HEK293 (cell line): ENCODE results near the gene CLEC19A.

Source experiments
- CTCF ChIA-PET: fragments of 350-600 bp; formaldehyde crosslinking; extraction: SDS; loops from one replicate; lab custom pipeline; 2021; ENCODE audit warnings: antibody characterized with exemption; lab: Yijun Ruan, JAX
- POLR2A ChIA-PET: fragments of 300-600 bp; formaldehyde crosslinking; extraction: SDS; loops from one replicate; lab custom pipeline; 2020; ENCODE audit warnings: antibody characterized with exemption, inconsistent platforms; lab: Yijun Ruan, JAX
- H3K27ac ChIP-seq: fragments of 200-500 bp; sonication (Bioruptor generic); 2 replicates; pipeline ENCODE4 v1.5.1; 2014; ENCODE audit warnings: low read depth, low read length, control low read depth, inconsistent platforms; ENCODE audit errors: extremely low read depth
- H3K36me3 ChIP-seq, 2 experiments: fragments of 200-500 bp in 1 of 2; sonication (Bioruptor generic) in 1 of 2; 1 replicate in 1 of 2; 2 replicates in 1 of 2; pipeline ENCODE4 v1.5.1; 2014 to 2017; ENCODE audit warnings: inconsistent platforms in 2 of 2, low read length in 2 of 2; ENCODE audit not compliant: control insufficient read depth in 2 of 2, insufficient read depth in 1 of 2
- H3K4me1 ChIP-seq: fragments of 200-500 bp; sonication (Bioruptor generic); 2 replicates; pipeline ENCODE4 v1.5.1; 2014; ENCODE audit warnings: mild to moderate bottlenecking, low read length, inconsistent platforms; ENCODE audit not compliant: control insufficient read depth, insufficient read depth
- H3K4me3 ChIP-seq: 2 replicates; pipeline ENCODE4 v1.5.1; 2011; ENCODE audit warnings: low read depth, mild to moderate bottlenecking, control low read depth, low read length, moderate library complexity
- H3K9me3 ChIP-seq: fragments of 200-500 bp; sonication (Bioruptor generic); 2 replicates; pipeline ENCODE4 v1.5.1; 2014; ENCODE audit warnings: low read depth, low read length, inconsistent platforms; ENCODE audit not compliant: control insufficient read depth, insufficient read depth
- GFI1B ChIP-seq: fragments of 450-650 bp; formaldehyde crosslinking; IDR thresholded peaks from 2 replicates; pipeline ENCODE4 v1.5.1; 2016; ENCODE audit warnings: missing biosample characterization, missing genetic modification characterization
- IKZF3 ChIP-seq: fragments of 450-650 bp; IDR thresholded peaks from 2 replicates; pipeline ENCODE4 v1.5.0; 2018; ENCODE audit warnings: missing biosample characterization, mild to moderate bottlenecking, missing genetic modification characterization, moderate library complexity
- RBAK ChIP-seq: fragments of 450-650 bp; formaldehyde crosslinking; IDR thresholded peaks from 2 replicates; pipeline ENCODE4 v1.5.1; 2016; ENCODE audit warnings: missing biosample characterization, missing genetic modification characterization
- REST ChIP-seq: fragments of 450-650 bp; formaldehyde crosslinking; IDR thresholded peaks from 2 replicates; pipeline ENCODE4 v1.5.1; 2016; ENCODE audit warnings: missing biosample characterization, missing genetic modification characterization
- SALL2 ChIP-seq: fragments of 450-650 bp; formaldehyde crosslinking; IDR thresholded peaks from 2 replicates; pipeline ENCODE4 v1.5.0; 2017; ENCODE audit warnings: missing biosample characterization, mild to moderate bottlenecking, missing genetic modification characterization, borderline replicate concordance
- ZBTB11 ChIP-seq: fragments of 450-650 bp; formaldehyde crosslinking; conservative IDR thresholded peaks from 2 replicates; pipeline ENCODE4 v1.5.1; 2016; ENCODE audit warnings: low read depth, missing biosample characterization, missing genetic modification characterization
- ZIC2 ChIP-seq: fragments of 450-650 bp; formaldehyde crosslinking; IDR thresholded peaks from 2 replicates; pipeline ENCODE4 v1.5.1; 2016; ENCODE audit warnings: missing biosample characterization, missing genetic modification characterization
- ZNF138 ChIP-seq: fragments of 450-650 bp; formaldehyde crosslinking; IDR thresholded peaks from 2 replicates; pipeline ENCODE4 v1.5.1; 2016; ENCODE audit warnings: missing biosample characterization, missing genetic modification characterization, borderline replicate concordance
- ZNF2 ChIP-seq: fragments of 450-650 bp; formaldehyde crosslinking; IDR thresholded peaks from 2 replicates; pipeline ENCODE4 v1.5.1; 2016; ENCODE audit warnings: missing biosample characterization, missing genetic modification characterization
- ZNF391 ChIP-seq: fragments of 450-650 bp; formaldehyde crosslinking; IDR thresholded peaks from 2 replicates; pipeline ENCODE4 v1.5.1; 2016; ENCODE audit warnings: low read depth, missing biosample characterization, missing genetic modification characterization, borderline replicate concordance
- ZNF549 ChIP-seq: fragments of 450-650 bp; IDR thresholded peaks from 2 replicates; pipeline ENCODE4 v1.5.1; 2018; ENCODE audit warnings: missing biosample characterization, missing genetic modification characterization, mild to moderate bottlenecking, inconsistent platforms, moderate library complexity
- ZNF658 ChIP-seq: fragments of 450-650 bp; formaldehyde crosslinking; IDR thresholded peaks from 2 replicates; pipeline ENCODE4; 2016; ENCODE audit warnings: missing biosample characterization, missing genetic modification characterization
- ZNF692 ChIP-seq: fragments of 450-650 bp; formaldehyde crosslinking; IDR thresholded peaks from 2 replicates; pipeline ENCODE4 v1.5.1; 2016; ENCODE audit warnings: missing biosample characterization, missing genetic modification characterization
- ZNF837 ChIP-seq: fragments of 450-650 bp; formaldehyde crosslinking; IDR thresholded peaks from 2 replicates; pipeline ENCODE4 v1.5.1; 2016; ENCODE audit warnings: missing biosample characterization, missing genetic modification characterization
- ZSCAN16 ChIP-seq: fragments of 450-650 bp; formaldehyde crosslinking; IDR thresholded peaks from 2 replicates; pipeline ENCODE4 v1.5.1; 2016; ENCODE audit warnings: missing biosample characterization, missing genetic modification characterization
- ZSCAN23 ChIP-seq: fragments of 450-650 bp; formaldehyde crosslinking; IDR thresholded peaks from 2 replicates; pipeline ENCODE4 v1.5.1; 2016; ENCODE audit warnings: missing biosample characterization, missing genetic modification characterization

The CLEC19A gene

GRCh38 chr16:19304750-19305149, 19.2 kb downstream of the CLEC19A start:
- H3K4me1 ChIP-seq = no peaks in the 10 kb centered on the region
- H3K36me3 ChIP-seq = no peaks in the 10 kb centered on the region
- TF ChIP-seq ZNF138 (tag by site-specific recombination) (no peak), ZNF391 (no peak), ZNF658 (tag by site-specific recombination) (no peak), ZBTB11 (no peak), ZNF2 (tag by site-specific recombination) (no peak), ZNF692 (tag by site-specific recombination) (no peak), SALL2 (no peak), ZSCAN23 (tag by site-specific recombination) (no peak)
- H3K27ac ChIP-seq = no peak overlapping the region
- POLR2A ChIA-PET = no interaction called here
- H3K9me3 ChIP-seq = no peaks in the 10 kb centered on the region
- no peak overlapping the region for H3K4me3 ChIP-seq
- CTCF ChIA-PET = interaction anchor here (0.7 kb wide), 1 partner anchor 128 kb away, joined by 4 read pairs; no protein-coding TSS in a partner anchor

GRCh38 chr16:19305443-19305842, 19.9 kb downstream of the CLEC19A start:
- POLR2A ChIA-PET = no interaction called here
- TF ChIP-seq ZSCAN16 (tag by site-specific recombination) = no peak
- TF ChIP-seq RBAK (tag by site-specific recombination) = no peak
- TF ChIP-seq ZNF837 (tag by site-specific recombination) = no peak
- TF ChIP-seq GFI1B = no peak
- TF ChIP-seq IKZF3 (tag by site-specific recombination) = no peak
- TF ChIP-seq ZNF549 (tag by site-specific recombination) = no peak
- CTCF ChIA-PET = interaction anchor here (0.5 kb wide), 1 partner anchor 142 kb away, joined by 6 read pairs; no protein-coding TSS in a partner anchor
- Histone ChIP-seq H3K27ac (no peak overlapping the region), H3K9me3 (no peaks in the 10 kb centered on the region), H3K36me3 (no peaks in the 10 kb centered on the region), H3K4me1 (no peaks in the 10 kb centered on the region), H3K4me3 (no peak overlapping the region)

GRCh38 chr16:19307587-19308241, 22.2 kb downstream of the CLEC19A start:
- Histone ChIP-seq H3K36me3 (no peaks in the 10 kb centered on the region), H3K27ac (no peak overlapping the region), H3K9me3 (no peaks in the 10 kb centered on the region), H3K4me3 (no peak overlapping the region), H3K4me1 (no peaks in the 10 kb centered on the region)
- ChIA-PET CTCF (no interaction called here), POLR2A (no interaction called here)
- peak; percentile 94 for TF ChIP-seq REST (tag by site-specific recombination)
- TF ChIP-seq ZIC2 (tag by site-specific recombination) = no peak
